ENCODE results near the gene GPRC5C.

GPRC5C gene

GRCh38 chr17:74447628-74448159 is 15.8 kb downstream of the GPRC5C start:
- no peak for TF ChIP-seq CTCF (IDR thresholded peaks at IDR 0.05; ENCODE audit: insufficient read depth, low read depth, low read length, missing control alignments)
- DNase-seq (ENCODE audit: low read depth): no peak

GRCh38 chr17:74448756-74449155 is 16.9 kb downstream of the GPRC5C start:
- H3K4me3 ChIP-seq (ENCODE audit: low read depth, low read length): no peak overlapping the region
- no peak for TF ChIP-seq CTCF (IDR thresholded peaks at IDR 0.05; ENCODE audit: insufficient read depth, low read depth, low read length, missing control alignments)
- no peak for DNase-seq (ENCODE audit: low read depth)

More at GRCh38 chr17:74447628-74448159, 15.8 kb downstream of the GPRC5C start:
- no peak overlapping the region for H3K4me3 ChIP-seq (ENCODE audit: low read depth, low read length)

GRCh38 chr17:74449306-74449705 is 17.4 kb downstream of the GPRC5C start:
- no peak for DNase-seq (ENCODE audit: low read depth)
- H3K4me3 ChIP-seq (ENCODE audit: low read depth, low read length): no peak overlapping the region
- TF ChIP-seq CTCF (IDR thresholded peaks at IDR 0.05; ENCODE audit: insufficient read depth, low read depth, low read length, missing control alignments): no peak

- DNase-seq (ENCODE audit: low read depth): no peak
- H3K4me3 ChIP-seq (ENCODE audit: low read depth, low read length): no peak overlapping the region
- no peak for TF ChIP-seq CTCF (IDR thresholded peaks at IDR 0.05; ENCODE audit: insufficient read depth, low read depth, low read length, missing control alignments)
These were observed 17.9 kb downstream of the GPRC5C start for GRCh38 chr17:74449773-74450172.

GRCh38 chr17:74450231-74450630 is 18.3 kb downstream of the GPRC5C start:
- H3K4me3 ChIP-seq (ENCODE audit: low read depth, low read length): no peak overlapping the region
- TF ChIP-seq CTCF (IDR thresholded peaks at IDR 0.05; ENCODE audit: insufficient read depth, low read depth, low read length, missing control alignments): no peak
- DNase-seq (ENCODE audit: low read depth): no peak

- H3K4me3 ChIP-seq (ENCODE audit: low read depth, low read length): no peak overlapping the region
- TF ChIP-seq CTCF (IDR thresholded peaks at IDR 0.05; ENCODE audit: insufficient read depth, low read depth, low read length, missing control alignments): no peak
- DNase-seq (ENCODE audit: low read depth): no peak
These were observed 19.1 kb downstream of the GPRC5C start for GRCh38 chr17:74450925-74451403.

- no peak for TF ChIP-seq CTCF (IDR thresholded peaks at IDR 0.05; ENCODE audit: insufficient read depth, low read depth, low read length, missing control alignments)
- no peak for DNase-seq (ENCODE audit: low read depth)
- H3K4me3 ChIP-seq (ENCODE audit: low read depth, low read length): no peak overlapping the region
These were observed 19.7 kb downstream of the GPRC5C start for GRCh38 chr17:74451557-74451956.
